NCI-H446 (cell line): ENCODE data around the gene DKK3.

Source experiments
- DNase-seq, 2 experiments: peaks; one replicate each; lab custom pipeline; 2025; lab: John Stamatoyannopoulos, UW

DKK3 gene

DNA sequence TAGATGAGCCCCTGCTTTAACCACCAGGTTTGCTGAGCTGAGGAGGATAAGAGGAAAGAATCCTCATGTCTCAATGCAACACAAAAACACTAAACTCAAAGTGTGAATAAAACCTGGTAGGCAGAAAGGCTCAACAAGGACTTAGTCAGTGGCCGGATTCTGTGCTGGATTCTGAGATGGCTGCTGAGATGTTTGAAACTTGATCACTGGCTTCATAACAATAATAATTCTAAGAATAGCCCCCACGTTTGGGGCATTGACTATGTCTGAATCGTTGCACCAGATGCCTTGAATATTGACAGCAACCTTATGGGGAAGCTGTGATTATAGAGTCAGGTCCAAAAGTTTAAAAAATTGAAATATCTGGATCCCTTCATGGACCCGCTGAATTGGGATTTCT, 4.6 kb downstream of the DKK3 start:
- no peak for DNase-seq

DNA sequence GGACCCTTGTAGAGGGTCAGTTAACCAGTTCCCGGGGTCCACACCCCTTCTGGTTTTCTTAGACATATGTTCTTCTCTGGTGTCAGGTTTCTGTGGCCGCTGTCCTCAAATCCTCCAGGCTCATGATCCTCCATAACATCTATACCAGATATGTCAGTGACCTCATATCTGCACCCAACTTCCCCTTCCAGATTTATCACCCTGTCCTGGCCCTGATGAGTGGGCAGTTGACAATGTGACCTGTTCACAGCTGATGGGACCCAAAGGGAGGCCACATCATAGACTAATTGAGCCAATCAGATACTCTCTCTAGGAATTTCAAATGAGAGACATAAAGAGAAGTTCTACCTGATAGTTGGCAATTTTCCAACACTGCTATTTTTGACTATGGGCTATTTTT, 5.1 kb downstream of the DKK3 start:
- no peak for DNase-seq

DNA sequence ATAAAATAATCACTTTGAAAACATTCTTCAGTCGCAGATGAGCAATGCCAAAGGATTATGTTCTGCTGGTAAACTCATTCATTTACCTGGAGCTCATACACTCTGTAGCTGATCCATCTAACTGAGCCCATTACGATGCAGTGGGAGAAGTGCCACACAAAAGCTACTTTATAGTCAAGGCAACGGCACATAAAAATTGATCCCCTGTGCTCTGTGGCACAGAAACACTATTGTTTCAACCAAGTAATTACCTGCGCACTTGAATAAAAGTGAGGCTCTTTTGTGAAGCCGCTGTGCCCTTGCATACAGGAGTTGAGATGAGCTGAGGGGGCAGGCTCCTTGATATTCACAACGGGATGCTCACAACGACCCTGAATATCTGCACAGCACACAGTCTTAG, 7.2 kb downstream of the DKK3 start:
- no peak for DNase-seq

DNA sequence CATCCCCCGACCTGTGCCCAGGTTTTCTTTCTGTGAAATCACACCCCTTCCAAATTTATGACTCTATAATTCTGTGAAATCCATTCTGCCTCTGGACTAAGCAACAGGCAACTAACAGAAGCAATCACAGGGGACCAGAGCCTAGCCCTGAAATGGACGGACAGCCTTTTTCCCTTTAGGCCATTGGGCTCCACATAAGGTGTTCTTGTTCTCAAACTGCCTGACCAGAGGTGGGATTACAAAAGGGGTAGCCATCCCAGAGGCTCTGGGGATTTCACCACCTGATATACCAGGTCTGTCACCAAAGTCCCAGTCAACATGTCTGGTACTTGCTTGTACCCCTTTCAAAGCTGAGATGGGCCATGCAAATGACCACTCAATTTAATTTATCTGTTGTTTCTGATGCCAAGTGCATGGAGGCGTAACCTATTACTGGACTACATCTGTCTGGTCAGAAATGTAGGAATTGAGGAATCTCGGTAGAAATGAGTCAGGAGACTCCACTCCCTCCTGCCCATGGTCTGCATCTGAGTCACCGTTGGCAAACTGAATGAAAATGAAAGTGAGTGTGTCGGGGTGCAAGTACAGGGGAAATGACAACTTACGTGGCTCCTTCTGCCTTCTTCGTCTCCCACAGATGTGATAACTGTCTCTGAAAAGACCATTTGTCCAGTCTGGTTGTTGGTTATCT, 10.2 kb downstream of the DKK3 start:
- no peak for DNase-seq

DNA sequence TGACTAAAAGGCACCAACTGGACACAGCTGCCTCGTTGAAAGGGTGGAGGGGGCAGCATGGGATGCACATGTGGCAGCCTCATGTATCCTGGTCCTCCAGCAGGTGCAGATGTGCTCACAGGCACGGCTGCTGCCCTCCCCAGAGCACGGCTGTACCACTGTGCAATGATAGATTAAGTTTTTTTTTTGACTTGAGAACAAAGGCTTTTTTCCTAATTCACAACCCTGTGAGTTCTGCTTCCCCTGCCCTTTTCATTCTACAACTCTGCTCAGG, 11.4 kb downstream of the DKK3 start:
- no peak for DNase-seq

DNA sequence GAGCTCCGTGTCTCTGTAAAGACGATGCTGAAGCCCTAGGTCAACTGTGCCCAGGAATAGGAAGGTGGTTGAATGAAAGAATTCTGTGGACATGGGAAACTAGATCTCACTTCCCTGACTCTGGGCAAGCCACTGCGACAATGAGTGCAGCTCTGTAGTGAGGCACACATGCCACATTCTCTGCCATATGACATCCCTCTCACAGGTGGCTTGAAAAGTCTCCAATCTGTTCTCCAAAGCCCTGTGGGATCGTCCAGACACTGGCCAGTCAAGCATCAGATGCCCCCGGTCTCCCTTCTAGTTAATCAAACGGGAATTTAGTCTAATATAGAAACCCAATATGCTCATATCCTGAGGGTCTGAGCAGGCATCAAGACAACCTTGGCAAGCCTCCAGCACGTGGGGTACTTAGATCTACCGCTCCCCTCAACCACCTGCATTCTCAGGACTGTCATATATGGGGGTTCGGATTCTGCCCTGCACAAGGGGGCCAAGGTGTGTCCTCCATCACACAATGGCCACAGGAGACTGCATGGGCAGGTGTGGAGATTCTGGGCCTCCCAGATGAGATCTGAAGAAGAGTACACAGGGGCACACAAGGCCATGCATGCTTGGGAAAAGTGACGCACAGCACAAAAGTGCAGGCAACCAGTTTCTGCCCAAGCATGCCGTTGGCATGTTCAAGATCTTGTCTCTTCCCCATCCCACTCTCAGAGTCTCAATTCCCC, 11.9 kb downstream of the DKK3 start:
- no peak for DNase-seq

DNA sequence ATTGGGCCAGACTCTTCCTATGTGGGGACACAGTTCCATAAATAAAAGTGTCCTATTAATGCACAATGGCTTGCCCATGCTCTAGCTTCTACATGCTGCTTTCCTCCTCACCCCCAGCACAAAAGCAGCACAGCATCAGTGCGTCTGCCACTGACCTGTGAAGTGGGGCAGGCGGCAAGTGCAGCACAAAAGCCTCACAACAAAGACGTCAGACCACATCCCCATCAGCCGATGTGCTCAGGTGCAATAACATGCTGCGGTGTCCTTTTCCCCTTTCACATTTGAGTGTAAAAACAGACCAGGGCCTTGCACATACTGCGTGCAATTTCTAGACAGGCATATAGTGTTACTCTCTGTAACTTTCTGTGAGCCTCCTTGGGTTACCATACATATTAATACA, 12.8 kb downstream of the DKK3 start:
- DNase-seq, result no peak

DNA sequence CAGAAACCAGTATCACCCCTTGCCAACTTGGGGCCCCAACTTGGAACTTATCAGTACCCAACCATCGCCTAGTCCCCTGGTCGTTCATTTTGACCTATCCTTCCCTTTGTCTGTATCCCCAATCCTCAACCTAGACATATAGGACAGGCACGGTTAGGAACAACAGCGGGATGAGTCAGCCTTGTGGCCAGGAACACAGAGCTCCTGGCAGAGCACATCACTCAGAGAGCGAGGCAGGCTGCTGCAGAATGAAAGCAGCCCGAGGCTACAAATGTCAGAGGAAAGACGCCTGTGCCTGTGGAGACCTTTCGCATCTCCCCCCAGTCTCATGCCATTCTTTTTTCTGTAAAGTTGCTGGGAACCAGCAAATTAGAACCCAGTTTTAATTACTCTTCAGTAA, 14.6 kb downstream of the DKK3 start:
- peak in 1 of 2 experiments; percentile 58 for DNase-seq

DNA sequence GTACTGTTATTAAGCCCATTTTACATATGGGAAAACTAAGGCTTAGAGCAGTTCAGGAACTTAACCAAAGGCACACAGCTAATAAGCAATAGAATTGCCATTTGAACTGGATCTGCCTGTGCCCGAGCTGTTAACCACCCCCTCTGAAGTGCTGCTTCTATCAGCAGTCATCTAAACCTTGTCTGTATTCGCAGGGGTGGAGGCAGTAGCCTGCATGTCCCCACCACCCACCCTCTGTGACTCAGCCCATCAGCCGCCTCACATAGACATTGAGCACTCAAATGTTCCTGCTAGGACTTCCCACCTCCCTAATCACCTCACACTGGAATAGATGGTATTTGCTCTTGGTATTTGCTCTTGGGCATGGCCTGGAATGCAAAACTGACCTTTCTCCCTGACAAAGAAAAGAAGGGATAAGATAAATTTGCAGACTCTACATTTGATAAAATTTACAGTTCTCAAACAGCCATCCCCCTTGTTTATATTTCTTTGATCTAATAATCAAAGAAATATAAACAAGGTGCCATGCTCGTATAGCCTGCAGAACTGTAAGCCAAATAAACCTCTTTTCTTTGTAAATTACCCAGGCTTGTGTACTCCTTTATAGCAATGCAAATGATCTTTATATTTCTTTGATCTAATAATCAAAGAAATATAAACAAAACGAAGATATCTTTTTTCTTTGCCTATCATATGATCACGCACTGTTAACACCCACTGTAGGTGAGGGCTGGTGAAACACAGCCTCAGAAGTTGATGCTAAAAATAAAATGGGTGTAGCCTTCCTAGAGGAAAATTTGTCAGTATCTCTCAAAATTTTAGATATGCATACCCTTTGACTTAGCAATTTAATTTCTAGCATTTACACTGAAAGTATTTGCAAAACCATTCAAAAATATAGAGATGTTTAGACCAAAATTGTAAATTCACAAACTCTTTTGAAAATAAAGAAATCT, 15.9 kb downstream of the DKK3 start:
- no peak for DNase-seq

DNA sequence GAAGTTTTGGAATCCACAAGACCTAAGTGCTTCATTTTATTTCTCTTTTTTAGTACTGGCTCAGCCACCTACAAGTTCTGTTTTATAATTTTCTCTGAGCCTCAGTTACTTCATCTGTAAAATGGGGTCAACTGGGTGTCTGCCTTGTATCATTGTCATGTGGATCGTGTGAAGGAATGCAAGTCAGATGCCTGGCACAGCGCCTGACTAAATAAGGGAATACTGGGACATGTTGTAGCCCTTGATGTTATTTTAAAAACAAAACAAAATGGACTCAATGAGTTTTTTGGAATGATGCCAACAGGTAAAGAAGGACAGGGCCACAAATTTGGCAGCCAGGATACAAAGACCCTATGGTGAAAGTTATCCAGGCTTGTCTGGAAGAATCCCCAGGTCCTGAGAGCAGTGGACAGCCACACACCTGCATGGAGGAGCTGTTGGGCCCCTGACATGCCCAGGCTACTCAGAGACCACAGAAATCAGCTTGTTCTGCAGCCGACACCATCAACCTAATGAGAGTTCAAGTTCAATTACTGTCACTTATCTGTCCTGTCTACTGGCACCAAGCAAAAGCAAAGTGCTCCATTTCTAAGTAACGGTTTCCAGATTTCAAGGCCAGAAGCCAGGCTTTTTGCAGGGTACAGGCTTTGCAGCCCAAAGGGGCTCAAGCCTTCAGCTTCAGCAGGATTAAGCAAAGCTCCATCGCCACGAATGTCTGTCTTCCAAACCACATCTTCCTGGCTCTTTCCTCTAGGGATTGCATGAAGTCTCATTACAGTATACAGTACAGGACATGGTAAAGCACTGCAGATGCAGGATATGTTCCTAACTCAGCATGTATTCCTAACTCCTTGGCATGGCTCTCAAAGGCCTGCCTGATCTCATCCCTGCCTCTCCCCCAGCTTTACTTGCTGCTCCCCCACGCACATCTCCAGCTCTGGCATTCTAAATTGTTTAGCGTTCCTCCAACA, 18.4 kb downstream of the DKK3 start:
- no peak for DNase-seq

DNA sequence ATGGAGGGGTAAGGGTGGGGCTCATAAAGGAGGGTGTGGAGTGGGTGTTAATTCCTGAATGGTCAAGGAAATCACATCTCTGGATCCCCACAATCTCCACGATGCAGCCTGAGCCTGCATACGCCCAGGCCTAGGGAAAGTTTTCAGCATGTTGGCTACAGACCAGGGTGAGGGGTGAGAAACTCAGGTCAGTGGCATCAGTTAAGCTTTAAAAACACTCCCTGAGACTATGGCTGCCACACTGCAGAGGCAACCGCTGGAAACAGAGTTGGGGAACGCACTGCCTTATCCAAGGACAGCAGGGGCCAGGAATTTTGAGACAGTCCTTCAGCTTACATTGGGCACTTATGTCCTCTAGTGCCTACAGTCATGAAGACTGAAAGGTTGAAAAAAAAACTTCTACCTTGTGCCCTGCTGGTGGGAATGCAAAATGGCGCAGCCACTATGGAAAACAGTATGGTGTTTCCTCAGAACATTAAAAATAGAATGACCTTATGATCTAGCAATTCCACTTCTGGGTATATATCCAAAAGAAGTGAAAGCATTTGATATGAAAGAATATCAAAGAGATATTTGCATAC, 19.7 kb downstream of the DKK3 start:
- no peak for DNase-seq

DNA sequence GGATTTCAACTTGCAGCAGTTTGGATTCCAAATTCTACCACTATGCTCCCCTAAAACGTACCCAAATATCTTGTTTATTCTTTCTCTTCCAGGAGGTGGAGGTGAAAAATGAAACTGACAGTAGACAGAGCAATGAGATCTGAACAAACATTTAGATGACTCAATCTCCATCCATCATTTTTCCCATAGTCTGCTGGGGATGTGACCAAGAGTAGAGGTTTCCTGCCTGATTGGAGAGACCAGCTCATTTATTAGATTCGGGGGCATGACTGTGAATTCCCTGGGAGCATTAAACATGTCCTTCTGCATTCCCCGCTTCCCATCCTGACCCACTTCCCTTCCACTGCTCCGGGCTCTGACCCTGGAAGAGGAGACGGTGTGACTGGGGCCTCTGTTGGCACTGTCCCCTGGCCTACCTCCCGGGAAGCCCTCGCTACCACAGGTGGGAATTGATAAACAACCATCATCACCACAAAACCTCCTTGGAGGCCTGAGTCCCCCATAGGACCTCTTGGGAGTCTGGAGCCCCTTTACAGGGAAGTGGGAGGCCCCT, 20.3 kb downstream of the DKK3 start:
- DNase-seq, result no peak

DNA sequence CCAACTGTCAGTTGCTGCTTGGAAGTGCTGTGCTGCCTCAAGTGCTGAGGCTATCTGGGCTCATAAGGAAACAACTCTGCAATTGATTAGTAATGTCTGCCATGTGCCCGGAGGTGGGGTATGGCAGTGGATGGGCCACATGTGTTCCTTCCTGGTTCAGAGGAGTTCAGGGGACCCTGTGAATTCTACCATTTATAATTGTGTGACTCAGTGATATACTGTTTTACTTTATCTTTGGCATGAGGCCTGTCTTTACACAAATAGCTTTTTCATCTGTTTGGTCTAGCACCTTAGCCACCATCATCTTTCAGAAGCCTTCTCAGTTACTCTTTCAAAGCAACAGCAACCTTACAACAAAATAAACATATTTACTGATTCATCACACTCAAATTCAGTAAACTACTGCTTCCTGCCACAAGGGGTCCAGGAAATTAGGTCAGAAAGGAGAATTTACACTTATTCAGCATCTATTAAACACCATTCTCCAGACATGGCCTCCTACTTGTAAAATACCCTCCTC, 20.9 kb downstream of the DKK3 start:
- no peak for DNase-seq

DNA sequence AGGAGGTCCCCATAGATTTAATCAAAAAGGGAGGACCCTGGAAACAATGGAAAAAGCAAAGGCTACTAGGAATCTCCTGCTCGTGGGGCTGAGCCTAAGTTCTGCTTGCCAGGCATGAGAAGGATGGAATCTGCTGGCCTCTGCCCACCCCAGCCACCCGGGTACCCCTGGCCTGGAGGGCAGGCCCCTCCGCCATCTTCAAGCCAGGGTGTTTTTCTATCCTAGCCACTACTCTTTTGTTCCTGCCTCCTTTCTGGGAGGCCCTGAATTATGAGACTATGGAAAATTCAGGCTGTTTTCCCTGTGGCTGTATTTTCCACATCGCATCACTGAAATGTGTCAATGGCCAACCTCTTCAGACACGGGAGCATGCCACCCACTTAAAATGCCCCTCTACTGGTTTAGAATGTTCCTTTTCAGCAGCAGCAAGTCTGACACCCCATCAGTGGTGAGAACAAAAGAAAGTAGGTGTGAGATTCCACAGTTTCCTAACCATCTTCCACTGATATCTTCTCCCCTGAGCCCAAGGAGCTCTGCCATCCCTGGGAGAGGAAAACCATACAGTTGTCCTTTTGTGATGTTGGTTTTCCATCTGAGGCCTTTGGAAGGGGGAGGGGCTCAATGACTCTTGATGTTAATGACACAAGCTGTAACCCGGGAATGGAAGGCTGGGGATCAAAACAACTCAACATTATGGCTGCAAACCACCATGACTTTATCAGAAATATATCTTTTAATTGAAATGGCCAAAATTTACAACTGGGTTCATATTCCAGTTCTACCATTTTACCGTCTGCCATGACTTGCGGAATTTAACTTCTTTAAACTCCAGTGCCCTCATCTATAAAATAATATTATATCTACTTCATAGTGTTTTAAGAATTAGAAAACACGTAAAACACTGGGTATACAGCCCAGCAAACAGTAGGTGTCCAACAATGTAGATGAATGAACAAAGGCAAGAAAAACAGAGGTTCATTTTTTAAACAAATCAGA, 22.2 kb downstream of the DKK3 start:
- no peak for DNase-seq

DNA sequence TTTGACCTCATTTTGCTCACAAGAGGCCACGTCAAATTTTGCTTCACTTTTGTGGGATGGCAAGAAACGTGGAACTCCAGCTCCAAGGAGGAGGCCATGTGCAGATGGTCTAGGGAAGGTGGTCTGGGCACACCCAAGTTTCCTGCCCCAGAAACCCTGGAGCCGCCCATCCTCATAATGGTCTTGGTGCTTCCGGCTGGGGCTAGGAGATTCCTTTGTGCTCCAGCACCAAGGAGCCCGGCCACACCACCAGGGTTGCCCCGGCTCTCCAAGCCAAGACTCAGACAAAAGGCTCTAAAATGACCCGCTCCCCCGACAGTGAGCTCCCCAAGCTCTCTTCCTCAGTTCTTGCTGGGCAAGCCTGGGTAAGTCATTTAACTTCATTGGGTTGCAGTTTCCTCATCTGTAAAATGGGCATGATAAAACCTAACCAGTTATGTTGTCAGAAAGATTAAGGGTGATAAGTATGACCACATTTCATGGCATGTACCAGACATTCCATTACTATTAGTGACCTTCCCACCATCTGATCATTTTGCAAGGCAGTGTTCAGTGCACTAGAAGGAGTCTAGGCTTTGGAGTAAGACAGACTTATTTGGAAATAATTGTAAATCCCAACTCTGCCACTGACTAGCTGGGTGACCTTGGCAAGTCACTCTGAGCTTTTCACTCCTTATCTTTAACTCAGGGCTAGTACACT, 23.3 kb downstream of the DKK3 start:
- DNase-seq, result no peak

DNA sequence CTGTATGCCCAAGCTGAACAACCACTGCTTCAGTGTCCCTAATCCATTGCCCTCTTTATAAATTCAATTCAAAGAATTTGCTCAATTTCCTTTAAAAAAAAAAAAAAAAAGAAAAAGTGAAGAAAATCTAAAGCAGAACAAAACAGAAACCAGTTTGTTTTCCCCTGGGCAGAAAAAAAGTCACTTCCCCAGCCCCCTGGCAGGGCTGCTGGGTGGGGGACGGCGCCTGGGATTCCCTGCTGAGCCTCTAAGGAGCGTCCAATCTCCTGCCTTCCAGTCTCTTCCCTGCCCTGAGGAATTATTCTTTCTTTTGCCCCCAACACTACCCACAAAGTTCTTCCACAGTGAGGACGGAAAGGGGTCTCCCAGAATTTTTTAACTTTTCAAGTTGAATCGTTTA, 23.9 kb downstream of the DKK3 start:
- no peak for DNase-seq

DNA sequence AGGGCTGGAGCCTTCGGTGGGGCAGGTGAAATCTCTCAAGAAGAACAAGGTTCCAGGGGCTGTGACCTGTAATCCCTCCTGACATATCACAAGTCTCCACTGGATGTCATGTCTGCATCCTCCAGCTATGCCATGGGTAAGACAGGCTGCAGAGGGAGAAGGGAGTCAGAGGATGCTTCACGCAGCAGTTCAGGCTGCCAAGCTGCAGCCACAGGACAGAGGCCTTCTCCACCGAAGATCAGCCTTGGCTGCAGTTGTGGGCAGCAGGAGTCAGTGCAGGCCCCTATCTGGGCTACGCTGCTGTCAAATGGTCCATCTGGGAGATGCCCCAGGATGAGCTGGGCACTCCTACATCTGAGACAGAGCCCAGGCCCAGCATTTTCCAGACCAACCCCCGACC, 25.0 kb downstream of the DKK3 start:
- no peak for DNase-seq

DNA sequence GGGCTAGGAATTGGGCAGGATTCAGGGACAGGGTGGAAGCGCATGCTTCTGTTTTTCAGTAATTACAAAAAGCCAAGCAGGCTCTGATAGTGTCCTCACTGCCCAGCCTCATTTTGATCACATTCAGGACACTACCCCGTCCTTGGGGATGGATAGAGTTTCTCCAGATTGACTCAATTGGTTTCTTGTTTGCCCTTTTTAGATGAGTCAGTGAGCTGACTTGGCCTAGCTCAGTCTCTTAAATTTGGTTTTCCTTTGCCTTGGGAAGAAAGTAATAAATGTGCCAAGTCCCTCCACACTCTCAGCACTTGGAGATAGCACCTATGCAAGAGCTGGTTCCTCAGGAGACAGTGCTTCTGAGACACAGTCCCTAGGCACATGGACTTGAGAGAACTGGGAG, 25.5 kb downstream of the DKK3 start:
- no peak for DNase-seq

DNA sequence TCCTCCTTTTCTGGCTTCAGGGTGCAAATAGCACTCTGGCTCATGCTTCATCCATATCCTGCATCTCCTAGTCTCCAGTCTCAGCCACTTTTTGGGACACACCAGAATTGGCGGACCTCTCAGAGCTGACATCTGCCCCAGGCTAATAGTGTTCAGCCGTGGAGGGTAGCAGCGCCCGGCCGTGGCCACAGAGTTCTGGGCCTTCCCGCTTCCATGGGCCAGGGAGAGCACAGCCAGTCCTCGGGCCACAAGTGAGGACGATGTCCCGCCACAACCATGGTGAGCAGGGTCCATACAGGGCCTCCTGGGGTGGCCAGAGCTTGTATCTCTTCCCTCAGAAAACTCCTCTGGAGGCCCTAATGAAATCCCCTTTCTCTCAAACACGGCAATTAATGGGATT, 26.0 kb downstream of the DKK3 start:
- no peak for DNase-seq
